H7 (cell line): ENCODE measurements around the gene LPCAT3. TPM values are rescaled to one million over a fixed set of nuclear protein-coding genes. Genes with fewer than 3 reads are reported as not detected.
"Not testable (repeated sequence)": the region's sequence is repeated elsewhere in the genome, so short reads cannot be mapped to it uniquely, and the experiment has no call there.

Experiments
- DNase-seq: peaks from one replicate; pipeline ENCODE4 v3.0.0; 2012
- H3K27me3 ChIP-seq: 2 replicates; pipeline ENCODE4 v1.6.0; 2011; ENCODE audit warnings: mild to moderate bottlenecking, low read length; ENCODE audit not compliant: control insufficient read depth, insufficient read depth
- H3K36me3 ChIP-seq: replicated peaks from 2 replicates; pipeline ENCODE4 v1.5.1; 2011; ENCODE audit warnings: low read length; ENCODE audit not compliant: control insufficient read depth, insufficient read depth
- H3K4me3 ChIP-seq: 2 replicates; pipeline ENCODE4 v1.5.1; 2011; ENCODE audit warnings: low read depth, mild to moderate bottlenecking, control low read depth, low read length, moderate library complexity; ENCODE audit not compliant: insufficient read depth
- total RNA-seq: library from RNA; depleted of rRNA; stranded (reverse); fragments of >200 nt; shearing (Covaris generic); gene quantifications from 2 replicates; pipeline ENCODE4 v1.2.3, GENCODE V29; 2014

The LPCAT3 gene
- total RNA-seq, 1 experiment from 2014 or later = 16.9 TPM

GRCh38 chr12:7019043-7019569 is 830 bp upstream of the LPCAT3 start:
- H3K4me3 ChIP-seq = peak overlapping the region; percentile 90
- no peaks in the 10 kb centered on the region for H3K36me3 ChIP-seq
- DNase-seq = no peak
- no peaks in the 10 kb centered on the region for H3K27me3 ChIP-seq

- H3K4me3 ChIP-seq = peak overlapping the region; percentile 90
- no peak for DNase-seq
- peaks cover 2% of the 10 kb centered on the region; the same call in 1 of the 2 replicates for H3K36me3 ChIP-seq
- H3K27me3 ChIP-seq = no peaks in the 10 kb centered on the region
These were observed 366 bp downstream of the LPCAT3 start for GRCh38 chr12:7017870-7018349.

GRCh38 chr12:7016958-7017571 is 1.2 kb downstream of the LPCAT3 start:
- no peak for DNase-seq
- no peaks in the 10 kb centered on the region for H3K27me3 ChIP-seq
- peak overlapping the region; percentile 90 for H3K4me3 ChIP-seq
- H3K36me3 ChIP-seq = peaks cover 2% of the 10 kb centered on the region; the same call in 1 of the 2 replicates

GRCh38 chr12:7015555-7016370 is 2.5 kb downstream of the LPCAT3 start:
- H3K27me3 ChIP-seq = no peaks in the 10 kb centered on the region
- DNase-seq = no peak
- peaks cover 2% of the 10 kb centered on the region; the same call in 1 of the 2 replicates for H3K36me3 ChIP-seq
- H3K4me3 ChIP-seq = no peak overlapping the region

GRCh38 chr12:7013101-7013500 is 5.2 kb downstream of the LPCAT3 start:
- no peak for DNase-seq
- H3K4me3 ChIP-seq = no peak overlapping the region
- H3K27me3 ChIP-seq = no peaks in the 10 kb centered on the region
- H3K36me3 ChIP-seq = peaks cover 2% of the 10 kb centered on the region; the same call in 1 of the 2 replicates

- no peak overlapping the region for H3K4me3 ChIP-seq
- H3K27me3 ChIP-seq = no peaks in the 10 kb centered on the region
- no peak for DNase-seq
- peaks cover 2% of the 10 kb centered on the region; the same call in 1 of the 2 replicates for H3K36me3 ChIP-seq
These were observed 6.2 kb downstream of the LPCAT3 start for GRCh38 chr12:7012024-7012607.

- H3K4me3 ChIP-seq = not testable (repeated sequence)
These were observed 6.9 kb downstream of the LPCAT3 start for GRCh38 chr12:7011398-7011797.

GRCh38 chr12:7009512-7009911 is 8.8 kb downstream of the LPCAT3 start:
- Histone ChIP-seq H3K27me3 (no peaks in the 10 kb centered on the region), H3K36me3 (peaks cover 2% of the 10 kb centered on the region; the same call in 1 of the 2 replicates), H3K4me3 (no peak overlapping the region)
- DNase-seq = no peak

More at GRCh38 chr12:7011398-7011797, 6.9 kb downstream of the LPCAT3 start:
- H3K36me3 ChIP-seq, DNase-seq, H3K27me3 ChIP-seq: not testable (repeated sequence)

- no peak for DNase-seq
- Histone ChIP-seq H3K36me3 (peaks cover 2% of the 10 kb centered on the region; the same call in 1 of the 2 replicates), H3K27me3 (no peaks in the 10 kb centered on the region), H3K4me3 (no peak overlapping the region)
These were observed 9.4 kb downstream of the LPCAT3 start for GRCh38 chr12:7008864-7009263.

- no peak for DNase-seq
- Histone ChIP-seq H3K36me3 (no peaks in the 10 kb centered on the region), H3K27me3 (no peaks in the 10 kb centered on the region), H3K4me3 (no peak overlapping the region)
These were observed 11.6 kb downstream of the LPCAT3 start for GRCh38 chr12:7006639-7007038.

- Histone ChIP-seq H3K36me3 (no peaks in the 10 kb centered on the region), H3K4me3 (no peak overlapping the region), H3K27me3 (no peaks in the 10 kb centered on the region)
- DNase-seq = no peak
These were observed 13.0 kb downstream of the LPCAT3 start for GRCh38 chr12:7005311-7005710.

- H3K4me3 ChIP-seq = no peak overlapping the region
- DNase-seq = no peak
These were observed 13.4 kb downstream of the LPCAT3 start for GRCh38 chr12:7004840-7005239.

GRCh38 chr12:7004287-7004803 is 13.9 kb downstream of the LPCAT3 start:
- DNase-seq = no peak
- H3K36me3 ChIP-seq = no peaks in the 10 kb centered on the region
- H3K4me3 ChIP-seq = no peak overlapping the region
- H3K27me3 ChIP-seq = no peaks in the 10 kb centered on the region

More at GRCh38 chr12:7004840-7005239, 13.4 kb downstream of the LPCAT3 start:
- Histone ChIP-seq H3K36me3 (no peaks in the 10 kb centered on the region), H3K27me3 (no peaks in the 10 kb centered on the region)

- Histone ChIP-seq H3K4me3 (no peak overlapping the region), H3K27me3 (no peaks in the 10 kb centered on the region), H3K36me3 (no peaks in the 10 kb centered on the region)
- DNase-seq = no peak
These were observed 16.2 kb downstream of the LPCAT3 start for GRCh38 chr12:7001921-7002591.
